DMS79 treated with DMSO at 0.1 percent for 48 hours (cell line): Measurements from ENCODE around the gene BCAT1.
"Not testable (repeated sequence)": the region's sequence is repeated elsewhere in the genome, so short reads cannot be mapped to it uniquely, and the experiment has no call there.

Experiments
- DNase-seq: peaks from one replicate; lab custom pipeline; 2025; lab: John Stamatoyannopoulos, UW

The BCAT1 gene

GRCh38 chr12:24809306-24809705, 139.6 kb downstream of the BCAT1 start:
- DNase-seq, result not testable (repeated sequence)

DNA sequence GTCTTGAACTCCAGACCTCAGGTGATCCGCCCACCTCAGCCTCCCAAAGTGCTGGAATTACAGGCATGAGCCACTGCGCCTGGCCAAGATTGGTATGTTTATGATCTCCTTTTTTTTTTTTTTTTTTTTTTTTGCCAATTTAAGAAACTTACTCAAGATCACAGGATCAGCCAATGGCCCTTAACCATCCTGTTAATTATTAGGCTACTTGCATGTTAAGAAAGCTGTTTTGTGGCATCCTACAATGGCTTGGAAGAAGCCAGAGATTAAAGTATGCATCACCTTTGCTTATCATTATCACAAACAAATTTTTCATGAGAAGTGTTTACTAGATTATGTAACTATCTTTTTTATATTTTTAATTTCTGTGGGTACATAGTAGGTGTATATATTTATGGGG, 140.2 kb downstream of the BCAT1 start:
- no peak for DNase-seq

- no peak for DNase-seq
These were observed 142.5 kb downstream of the BCAT1 start for GRCh38 chr12:24806386-24806785.

- DNase-seq, result no peak
These were observed 145.3 kb downstream of the BCAT1 start for GRCh38 chr12:24803430-24804245.

GRCh38 chr12:24798335-24798734, 150.6 kb downstream of the BCAT1 start:
- DNase-seq, result no peak

DNA sequence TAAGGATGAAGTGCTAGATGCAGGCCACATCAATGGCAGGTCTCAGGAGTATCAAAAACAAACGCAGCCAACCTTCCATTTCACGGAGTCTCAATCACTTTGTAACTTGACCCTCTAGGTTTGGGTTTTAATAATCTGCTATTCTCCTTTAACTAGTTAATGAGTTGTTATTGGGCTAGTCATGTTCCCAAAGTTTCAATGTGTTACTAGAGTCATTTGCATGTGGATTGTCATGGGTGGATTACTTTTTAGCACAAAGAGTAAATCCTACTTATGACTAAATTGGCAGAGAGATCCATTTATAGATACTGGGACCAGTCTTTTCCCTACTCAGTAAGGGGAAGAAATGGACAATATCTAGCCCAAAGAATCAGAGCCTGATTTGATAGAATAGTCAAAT, 151.0 kb downstream of the BCAT1 start:
- DNase-seq, result no peak

DNA sequence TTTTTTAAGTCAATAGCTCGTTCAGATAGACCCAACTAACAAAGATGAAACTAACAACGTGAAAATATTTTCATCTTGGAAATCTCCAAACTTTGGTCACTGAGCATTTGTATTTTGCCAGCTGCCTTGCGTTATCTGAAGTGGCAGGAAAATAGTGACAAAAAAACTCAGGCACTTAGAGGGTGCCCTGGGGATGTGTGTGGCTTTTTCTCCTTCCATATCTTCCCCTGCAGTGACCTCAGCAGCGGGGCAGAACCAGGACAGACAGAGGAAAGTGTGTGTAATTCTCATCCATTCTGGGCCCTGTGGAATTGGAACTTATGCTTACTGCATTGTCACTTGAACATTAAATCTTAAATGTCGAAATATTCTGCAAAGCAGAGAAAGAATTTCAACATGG, 152.0 kb downstream of the BCAT1 start:
- no peak for DNase-seq

DNA sequence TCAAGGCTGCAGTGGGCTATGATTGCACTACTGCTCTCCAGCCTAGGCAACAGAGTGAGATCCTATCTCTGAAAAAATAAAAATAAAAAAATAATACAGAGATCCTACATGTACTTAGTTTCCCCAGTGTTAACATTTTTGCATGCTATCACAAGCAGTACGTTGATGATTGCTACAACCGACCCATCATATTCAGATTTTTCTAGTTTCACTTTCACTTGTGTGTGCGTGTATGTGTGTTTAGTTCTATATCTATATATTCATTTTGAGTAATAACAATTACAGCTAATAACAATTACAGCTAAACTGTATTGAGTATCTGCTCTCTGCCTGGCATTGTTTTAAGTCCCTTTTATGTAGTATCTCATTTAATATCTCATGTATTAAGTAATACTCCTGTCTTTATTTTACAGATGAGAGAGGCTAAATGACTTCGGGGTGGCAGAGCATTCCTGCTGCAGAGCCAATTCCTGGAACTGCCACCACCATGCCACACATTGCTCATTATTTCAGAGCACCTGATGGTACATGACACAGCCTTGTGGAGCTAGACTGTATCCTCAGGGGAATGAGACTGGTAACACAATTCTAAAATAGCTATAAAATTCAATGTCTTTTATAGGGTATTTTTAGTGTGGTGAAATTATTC, 153.1 kb downstream of the BCAT1 start:
- no peak for DNase-seq

DNA sequence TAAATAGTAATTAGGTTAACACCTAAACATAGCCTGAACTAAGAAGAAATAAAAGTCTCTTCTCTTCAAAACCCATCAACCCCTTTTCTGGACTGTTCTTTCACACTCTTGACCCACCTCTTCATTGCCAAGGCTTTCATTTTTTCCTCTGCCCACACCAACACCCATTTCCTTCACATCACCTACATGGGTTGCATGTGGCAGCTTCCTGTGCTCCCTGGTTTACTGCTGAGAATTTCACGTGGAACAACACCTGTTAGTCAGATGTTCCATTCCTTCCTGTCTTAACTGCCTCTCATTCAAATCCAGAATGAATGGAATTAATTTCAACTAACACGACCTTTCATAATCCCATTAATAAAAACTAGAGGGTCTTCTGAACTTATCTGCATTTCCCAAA, 157.3 kb downstream of the BCAT1 start:
- DNase-seq, result no peak

GRCh38 chr12:24788886-24789285, 160.0 kb downstream of the BCAT1 start:
- DNase-seq, result no peak

GRCh38 chr12:24780697-24781368, 168.1 kb downstream of the BCAT1 start:
- no peak for DNase-seq

DNA sequence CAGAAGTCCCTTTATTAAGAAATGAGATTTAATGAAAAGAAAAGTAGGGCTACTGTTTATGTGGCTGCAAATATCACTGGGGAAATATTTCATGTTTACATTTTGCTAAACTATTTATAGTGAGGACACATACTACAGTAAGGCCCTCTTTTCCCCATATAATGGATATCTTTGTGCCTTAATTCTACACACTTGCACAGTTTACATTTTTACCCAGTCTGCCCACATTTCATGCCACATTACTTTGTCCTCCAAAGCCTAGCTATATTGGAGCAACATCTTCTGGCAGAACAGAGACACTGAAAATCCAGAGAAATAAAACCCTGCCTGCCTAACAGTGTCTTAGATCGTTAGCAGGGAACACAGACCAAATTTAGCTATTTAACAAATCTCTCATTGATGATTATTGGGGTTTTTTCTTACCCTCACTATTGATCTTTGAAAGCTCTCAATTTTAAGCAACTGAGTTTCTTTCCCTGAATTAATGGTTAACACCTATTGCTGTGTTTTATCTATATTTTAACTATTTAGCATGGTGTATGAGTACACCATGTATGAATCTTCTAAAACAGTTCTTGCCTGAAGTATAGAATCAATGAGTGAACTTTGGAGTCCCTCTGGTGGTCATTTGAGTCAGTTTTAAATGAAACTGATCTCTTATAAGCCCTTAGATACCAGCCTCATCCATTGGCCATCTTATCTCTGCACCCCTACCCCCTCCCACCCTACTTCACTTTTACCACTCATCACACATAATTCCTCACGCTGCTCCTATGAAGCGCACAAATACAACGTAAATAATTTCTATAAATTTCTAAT, 170.2 kb downstream of the BCAT1 start:
- DNase-seq, result no peak

- DNase-seq, result no peak
These were observed 171.5 kb downstream of the BCAT1 start for GRCh38 chr12:24777359-24777758.

- DNase-seq, result no peak
These were observed 172.0 kb downstream of the BCAT1 start for GRCh38 chr12:24776861-24777260.

GRCh38 chr12:24775073-24775472, 173.8 kb downstream of the BCAT1 start:
- DNase-seq, result no peak

DNA sequence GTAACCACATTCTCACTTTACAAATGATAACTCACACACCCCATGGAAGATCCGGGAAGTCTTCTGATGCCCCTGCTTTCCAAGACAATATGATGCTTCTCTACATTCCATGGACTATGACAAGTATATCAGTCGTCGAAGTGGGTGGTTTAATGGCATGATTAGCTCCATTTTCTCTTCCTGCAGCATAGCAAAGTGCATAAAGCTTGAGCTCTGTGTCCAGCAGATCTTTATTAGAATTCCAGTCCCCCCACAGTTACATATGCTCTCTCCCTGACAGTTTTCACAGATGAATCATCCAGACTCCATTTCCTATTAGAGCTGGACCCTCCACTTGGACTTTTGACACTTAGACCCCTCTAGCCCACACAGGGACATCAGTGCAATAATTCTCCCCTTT, 174.9 kb downstream of the BCAT1 start:
- no peak for DNase-seq

DNA sequence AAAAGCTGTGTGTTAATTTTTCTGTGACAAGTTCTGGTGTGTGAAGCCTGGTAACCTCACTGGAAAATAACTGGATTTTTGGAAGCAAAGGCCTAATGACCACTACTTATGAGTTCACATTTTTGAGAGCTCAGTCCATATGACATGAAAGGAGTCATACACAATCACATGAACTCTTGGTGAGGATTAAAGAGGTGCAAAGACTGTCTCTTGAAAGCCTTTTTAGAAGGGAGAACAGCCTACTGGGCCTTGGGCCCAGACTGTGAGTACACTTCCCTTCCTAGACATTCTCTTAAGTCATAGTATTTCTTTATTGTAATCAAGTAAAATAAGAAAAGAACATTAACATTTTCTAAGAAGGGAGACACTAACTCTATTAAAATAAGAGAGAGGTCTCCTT, 176.1 kb downstream of the BCAT1 start:
- DNase-seq, result no peak

- DNase-seq, result no peak
These were observed 178.1 kb downstream of the BCAT1 start for GRCh38 chr12:24770821-24771220.

DNA sequence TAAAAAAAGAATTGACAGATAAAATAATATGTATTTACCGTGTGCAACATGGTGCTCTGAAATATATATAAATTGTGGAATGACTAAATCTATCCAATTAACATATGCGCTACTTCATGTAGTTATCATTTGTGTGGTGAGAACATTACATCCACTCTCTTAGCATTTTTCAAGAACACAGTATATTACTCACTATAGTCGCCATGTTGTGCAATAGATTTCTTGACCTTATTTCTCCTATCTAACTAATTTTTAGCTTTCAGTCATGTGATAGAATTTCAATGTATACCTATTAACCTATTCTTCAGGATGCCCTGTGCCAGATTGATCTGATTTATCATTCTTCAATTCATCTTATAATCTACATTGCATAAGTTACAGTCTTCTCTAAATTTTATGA, 178.6 kb downstream of the BCAT1 start:
- DNase-seq, result no peak

- no peak for DNase-seq
These were observed 179.2 kb downstream of the BCAT1 start for GRCh38 chr12:24769682-24770081.

DNA sequence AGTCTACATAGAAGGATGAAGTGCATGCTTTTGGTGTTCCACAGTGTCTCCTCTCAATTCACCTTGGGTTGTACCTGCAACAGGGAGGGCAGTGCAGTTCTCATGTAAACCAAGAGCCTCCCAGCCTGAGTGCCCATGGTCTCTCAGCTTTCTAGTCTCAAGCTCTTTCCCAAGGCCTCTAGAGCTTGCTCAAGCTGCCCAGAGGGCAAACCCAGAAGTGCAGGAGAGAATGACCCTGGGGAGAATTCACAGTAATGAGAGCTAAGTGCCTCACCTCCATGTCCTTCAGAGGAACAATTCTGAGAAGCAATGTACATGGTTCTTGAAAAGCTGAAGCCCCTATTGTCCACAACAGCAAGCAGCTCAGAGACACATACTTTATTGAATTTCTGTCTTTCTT, 180.5 kb downstream of the BCAT1 start:
- DNase-seq, result no peak

GRCh38 chr12:24767016-24767415, 181.9 kb downstream of the BCAT1 start:
- DNase-seq, result no peak
